ENCODE results near the gene DNAI4.
"Not testable (repeated sequence)": the region's sequence is repeated elsewhere in the genome, so short reads cannot be mapped to it uniquely, and the experiment has no call there.

DNA sequence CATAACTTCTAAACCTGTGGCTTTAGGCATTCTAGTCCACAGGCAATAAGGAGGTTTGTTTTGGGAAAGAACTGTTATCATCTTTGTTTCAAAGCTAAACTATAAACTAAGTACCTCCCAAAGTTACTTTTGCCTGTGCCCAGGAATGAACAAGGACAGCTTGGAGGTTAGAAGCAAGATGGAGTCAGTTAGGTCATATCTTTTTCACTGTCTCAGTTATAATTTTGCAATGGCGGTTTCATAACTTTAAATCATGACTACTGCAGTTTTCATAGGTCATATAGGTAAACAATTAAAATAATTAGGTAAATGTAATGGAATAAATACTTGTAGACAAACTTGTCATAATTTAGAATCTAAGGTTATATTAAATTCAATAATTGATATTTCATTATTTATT, 9.5 kb downstream of the DNAI4 start:
- TF ChIP-seq, protein P1, sequence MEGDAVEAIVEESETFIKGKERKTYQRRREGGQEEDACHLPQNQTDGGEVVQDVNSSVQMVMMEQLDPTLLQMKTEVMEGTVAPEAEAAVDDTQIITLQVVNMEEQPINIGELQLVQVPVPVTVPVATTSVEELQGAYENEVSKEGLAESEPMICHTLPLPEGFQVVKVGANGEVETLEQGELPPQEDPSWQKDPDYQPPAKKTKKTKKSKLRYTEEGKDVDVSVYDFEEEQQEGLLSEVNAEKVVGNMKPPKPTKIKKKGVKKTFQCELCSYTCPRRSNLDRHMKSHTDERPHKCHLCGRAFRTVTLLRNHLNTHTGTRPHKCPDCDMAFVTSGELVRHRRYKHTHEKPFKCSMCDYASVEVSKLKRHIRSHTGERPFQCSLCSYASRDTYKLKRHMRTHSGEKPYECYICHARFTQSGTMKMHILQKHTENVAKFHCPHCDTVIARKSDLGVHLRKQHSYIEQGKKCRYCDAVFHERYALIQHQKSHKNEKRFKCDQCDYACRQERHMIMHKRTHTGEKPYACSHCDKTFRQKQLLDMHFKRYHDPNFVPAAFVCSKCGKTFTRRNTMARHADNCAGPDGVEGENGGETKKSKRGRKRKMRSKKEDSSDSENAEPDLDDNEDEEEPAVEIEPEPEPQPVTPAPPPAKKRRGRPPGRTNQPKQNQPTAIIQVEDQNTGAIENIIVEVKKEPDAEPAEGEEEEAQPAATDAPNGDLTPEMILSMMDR (IDR thresholded peaks at IDR 0.05): not testable (repeated sequence)
- TF ChIP-seq POLR2A (IDR thresholded peaks at IDR 0.05): not testable (repeated sequence)
